Activated T-helper 1 cell treated with anti-CD3 and anti-CD28 coated beads, Interleukin-12 subunit alpha, Interleukin-12 subunit beta, Interleukin-2, Interleukin-4 antibody, amounts not matched to agents 30 ng/mL and 10 ng/mL and 1 ng/mL, durations not matched to agents 14 hours and 24 hours and 36 hours (primary cell): ENCODE measurements around the gene EXOC6B. TPM values are rescaled to one million over a fixed set of nuclear protein-coding genes. Genes with fewer than 3 reads are reported as not detected.

Experiments
- DNase-seq: peaks from one replicate; pipeline ENCODE4 v3.0.0; 2021; ENCODE audit warnings: low spot score
- H3K27ac Mint-ChIP-seq: one replicate; pipeline ENCODE4 v1.8.0; 2021; ENCODE audit warnings: mild to moderate bottlenecking, mixed read lengths
- H3K27me3 Mint-ChIP-seq: one replicate; pipeline ENCODE4 v1.8.0; 2022; ENCODE audit warnings: mild to moderate bottlenecking, moderate library complexity, mixed read lengths; ENCODE audit not compliant: insufficient read depth
- H3K36me3 Mint-ChIP-seq: one replicate; pipeline ENCODE4 v1.8.0; 2021; ENCODE audit warnings: low read depth, mixed read lengths
- H3K4me1 Mint-ChIP-seq: one replicate; pipeline ENCODE4 v1.8.0; 2021; ENCODE audit warnings: low read depth, mixed read lengths
- H3K4me3 Mint-ChIP-seq: one replicate; pipeline ENCODE4 v1.8.0; 2021; ENCODE audit warnings: mild to moderate bottlenecking, moderate library complexity, mixed read lengths
- H3K9me3 Mint-ChIP-seq: one replicate; pipeline ENCODE4 v1.8.0; 2021; ENCODE audit warnings: mixed read lengths
- intact Hi-C: fragments of 100-400 bp; cut with micrococcal nuclease; formaldehyde crosslinking; loops from one replicate; pipeline ENCODE4 v1.15.1; 2024
- total RNA-seq: library from RNA; stranded (reverse); gene quantifications from 2 replicates; pipeline ENCODE4 v1.2.3, GENCODE V29; 2022

EXOC6B gene
- total RNA-seq, 1 donor from 2014 or later: 7.7 TPM

- no peak overlapping the region for H3K27ac Mint-ChIP-seq
- H3K36me3 Mint-ChIP-seq: no peaks in the 10 kb centered on the region
- no peaks in the 10 kb centered on the region for H3K9me3 Mint-ChIP-seq
- intact Hi-C loops: no loop called here
- H3K4me3 Mint-ChIP-seq: no peak overlapping the region
- DNase-seq: no peak
- H3K4me1 Mint-ChIP-seq: no peaks in the 10 kb centered on the region
- H3K27me3 Mint-ChIP-seq: no peaks in the 10 kb centered on the region
These were observed 643.3 kb downstream of the EXOC6B start for GRCh38 chr2:72182547-72182946.

- H3K4me3 Mint-ChIP-seq: no peak overlapping the region
- no peaks in the 10 kb centered on the region for H3K4me1 Mint-ChIP-seq
- intact Hi-C loops: no loop called here
- H3K27ac Mint-ChIP-seq: no peak overlapping the region
- no peaks in the 10 kb centered on the region for H3K9me3 Mint-ChIP-seq
- DNase-seq: no peak
- no peaks in the 10 kb centered on the region for H3K27me3 Mint-ChIP-seq
- no peaks in the 10 kb centered on the region for H3K36me3 Mint-ChIP-seq
These were observed 644.2 kb downstream of the EXOC6B start for GRCh38 chr2:72181616-72182015.

GRCh38 chr2:72180351-72180750 lies 645.5 kb downstream of the EXOC6B start:
- intact Hi-C loops: no loop called here
- DNase-seq: no peak
- Mint-ChIP-seq H3K4me3 (no peak overlapping the region), H3K27ac (no peak overlapping the region), H3K36me3 (no peaks in the 10 kb centered on the region), H3K9me3 (no peaks in the 10 kb centered on the region), H3K4me1 (no peaks in the 10 kb centered on the region), H3K27me3 (no peaks in the 10 kb centered on the region)

- Mint-ChIP-seq H3K4me3 (no peak overlapping the region), H3K27ac (no peak overlapping the region), H3K36me3 (no peaks in the 10 kb centered on the region), H3K27me3 (no peaks in the 10 kb centered on the region), H3K4me1 (no peaks in the 10 kb centered on the region), H3K9me3 (no peaks in the 10 kb centered on the region)
- intact Hi-C loops: no loop called here
- no peak for DNase-seq
These were observed 647.3 kb downstream of the EXOC6B start for GRCh38 chr2:72178551-72178950.

GRCh38 chr2:72176281-72176680 lies 649.6 kb downstream of the EXOC6B start:
- intact Hi-C loops: no loop called here
- Mint-ChIP-seq H3K4me3 (no peak overlapping the region), H3K36me3 (no peaks in the 10 kb centered on the region), H3K9me3 (no peaks in the 10 kb centered on the region), H3K27ac (no peak overlapping the region), H3K4me1 (no peaks in the 10 kb centered on the region), H3K27me3 (no peaks in the 10 kb centered on the region)
- no peak for DNase-seq

GRCh38 chr2:72175636-72176035 lies 650.2 kb downstream of the EXOC6B start:
- Mint-ChIP-seq H3K27ac (no peak overlapping the region), H3K36me3 (no peaks in the 10 kb centered on the region), H3K9me3 (no peaks in the 10 kb centered on the region), H3K27me3 (peaks cover 3% of the 10 kb centered on the region), H3K4me3 (no peak overlapping the region), H3K4me1 (no peaks in the 10 kb centered on the region)
- intact Hi-C loops: no loop called here
- no peak for DNase-seq

- Mint-ChIP-seq H3K27ac (no peak overlapping the region), H3K4me3 (no peak overlapping the region), H3K9me3 (no peaks in the 10 kb centered on the region), H3K36me3 (no peaks in the 10 kb centered on the region), H3K4me1 (no peaks in the 10 kb centered on the region), H3K27me3 (peaks cover 3% of the 10 kb centered on the region)
- intact Hi-C loops: no loop called here
- no peak for DNase-seq
These were observed 652.1 kb downstream of the EXOC6B start for GRCh38 chr2:72173640-72174321.

- Mint-ChIP-seq H3K4me3 (no peak overlapping the region), H3K4me1 (no peaks in the 10 kb centered on the region), H3K27me3 (peaks cover 3% of the 10 kb centered on the region), H3K36me3 (no peaks in the 10 kb centered on the region), H3K27ac (no peak overlapping the region), H3K9me3 (no peaks in the 10 kb centered on the region)
- DNase-seq: no peak
- intact Hi-C loops: no loop called here
These were observed 653.4 kb downstream of the EXOC6B start for GRCh38 chr2:72172478-72172877.

- Mint-ChIP-seq H3K36me3 (no peaks in the 10 kb centered on the region), H3K27ac (no peak overlapping the region), H3K9me3 (no peaks in the 10 kb centered on the region), H3K4me3 (no peak overlapping the region), H3K4me1 (no peaks in the 10 kb centered on the region), H3K27me3 (peaks cover 3% of the 10 kb centered on the region)
- intact Hi-C loops: no loop called here
- DNase-seq: no peak
These were observed 659.6 kb downstream of the EXOC6B start for GRCh38 chr2:72166279-72166678.

GRCh38 chr2:72165792-72166191 lies 660.0 kb downstream of the EXOC6B start:
- Mint-ChIP-seq H3K9me3 (no peaks in the 10 kb centered on the region), H3K27me3 (peaks cover under 1% of the 10 kb centered on the region), H3K36me3 (no peaks in the 10 kb centered on the region), H3K4me1 (no peaks in the 10 kb centered on the region), H3K4me3 (no peak overlapping the region), H3K27ac (no peak overlapping the region)
- no peak for DNase-seq
- intact Hi-C loops: no loop called here

- DNase-seq: no peak
- Mint-ChIP-seq H3K27me3 (no peaks in the 10 kb centered on the region), H3K4me1 (no peaks in the 10 kb centered on the region), H3K27ac (no peak overlapping the region), H3K9me3 (no peaks in the 10 kb centered on the region), H3K36me3 (no peaks in the 10 kb centered on the region), H3K4me3 (no peak overlapping the region)
- intact Hi-C loops: no loop called here
These were observed 663.3 kb downstream of the EXOC6B start for GRCh38 chr2:72162574-72162973.

GRCh38 chr2:72159211-72159993 lies 666.4 kb downstream of the EXOC6B start:
- Mint-ChIP-seq H3K36me3 (no peaks in the 10 kb centered on the region), H3K27me3 (peaks cover 5% of the 10 kb centered on the region)

GRCh38 chr2:72157871-72158771 lies 667.7 kb downstream of the EXOC6B start:
- intact Hi-C loops: no loop called here
- DNase-seq: no peak
- Mint-ChIP-seq H3K36me3 (no peaks in the 10 kb centered on the region), H3K27ac (no peak overlapping the region), H3K27me3 (peaks cover 5% of the 10 kb centered on the region), H3K4me3 (no peak overlapping the region), H3K9me3 (no peaks in the 10 kb centered on the region), H3K4me1 (no peaks in the 10 kb centered on the region)

More at GRCh38 chr2:72159211-72159993, 666.4 kb downstream of the EXOC6B start:
- intact Hi-C loops: no loop called here
- no peak for DNase-seq
- Mint-ChIP-seq H3K27ac (no peak overlapping the region), H3K9me3 (no peaks in the 10 kb centered on the region), H3K4me3 (no peak overlapping the region), H3K4me1 (no peaks in the 10 kb centered on the region)
